ENCODE results near the gene RPS6KL1. TPM values are rescaled to one million over a fixed set of nuclear protein-coding genes. Genes with fewer than 3 reads are reported as not detected.
A peak's percentile ranks its signal among the peaks of the same experiment; 100 is the strongest.

RPS6KL1 gene
- total and polyA plus RNA-seq, 11 donors = 8.3 to 26.8 (median 17.8) TPM

- Histone ChIP-seq H3K4me3 (peak overlapping the region in 1 of 12 donors; percentile 41), H3K27me3 (no peaks in the 10 kb centered on the region), H3K27ac (peak overlapping the region; percentile 59 to 94 (median 83)), H3K9me3 (no peaks in the 10 kb centered on the region), H3K4me1 (peaks cover 0 to 57% (median 43%) of the 10 kb centered on the region in 12 donors), H3K36me3 (peaks cover 0 to 27% (median 7%) of the 10 kb centered on the region in 9 donors)
- TF ChIP-seq POLR2A (IDR thresholded peaks at IDR 0.05) (no peak), CTCF (IDR thresholded peaks at IDR 0.05) (no peak)
- ATAC-seq = peak in 1 of 4 donors; percentile 32
- intact Hi-C loops (cut with DNase I) = loop anchor here in 7 of 10 donors (1.0 to 10.0 kb wide), 6 partner anchors 36 to 144 kb away; partner anchors contain the start of genes ZC2HC1C (in 2 of the 7), ACYP1 (in 1 of the 7) and EIF2B2 (in 1 of the 7)
- peak in 1 of 5 donors; percentile 44 for DNase-seq
- WGBS, 4 donors = 72 to 80% (median 77%) methylated on average over 17 to 18 of the region's 18 CpGs
Observed at GRCh38 chr14:74940956-74941565, 18.0 kb upstream of the RPS6KL1 start.

GRCh38 chr14:74938531-74939495 is 15.8 kb upstream of the RPS6KL1 start:
- no peak for TF ChIP-seq POLR2A (IDR thresholded peaks at IDR 0.05)
- no peak for TF ChIP-seq CTCF (IDR thresholded peaks at IDR 0.05)
- WGBS, 4 donors = 89 to 94% (median 93%) methylated on average over 10 of the region's 10 CpGs
- DNase-seq (no peak), ATAC-seq (no peak)
- H3K27ac ChIP-seq = peak overlapping the region in 11 of 12 donors; percentile 59 to 94 (median 83)
- H3K36me3 ChIP-seq = peaks cover 0 to 15% (median 0%) of the 10 kb centered on the region in 9 donors
- intact Hi-C loops (cut with DNase I) = no loop called here
- H3K4me3 ChIP-seq = no peak overlapping the region
- no peaks in the 10 kb centered on the region for H3K9me3 ChIP-seq
- peaks cover 0 to 74% (median 58%) of the 10 kb centered on the region in 12 donors for H3K4me1 ChIP-seq
- H3K27me3 ChIP-seq = no peaks in the 10 kb centered on the region

- H3K36me3 ChIP-seq = peaks cover 0 to 3% (median 0%) of the 10 kb centered on the region in 9 donors
- TF ChIP-seq POLR2A (IDR thresholded peaks at IDR 0.05) = no peak
- no peak for TF ChIP-seq CTCF (IDR thresholded peaks at IDR 0.05)
- WGBS, 4 donors = 93 to 98% (median 95%) methylated on average over 2 of the region's 2 CpGs
- no peak overlapping the region for H3K27ac ChIP-seq
- no peak for ATAC-seq
- no peak for DNase-seq
- peaks cover 0 to 74% (median 65%) of the 10 kb centered on the region in 12 donors for H3K4me1 ChIP-seq
- H3K9me3 ChIP-seq = no peaks in the 10 kb centered on the region
- H3K4me3 ChIP-seq = no peak overlapping the region
- no peaks in the 10 kb centered on the region for H3K27me3 ChIP-seq
- intact Hi-C loops (cut with DNase I) = no loop called here
Observed at GRCh38 chr14:74937171-74937570, 14.1 kb upstream of the RPS6KL1 start.

- Histone ChIP-seq H3K27ac (no peak overlapping the region), H3K36me3 (no peaks in the 10 kb centered on the region), H3K4me1 (peaks cover 0 to 73% (median 62%) of the 10 kb centered on the region in 12 donors), H3K4me3 (no peak overlapping the region), H3K9me3 (no peaks in the 10 kb centered on the region), H3K27me3 (no peaks in the 10 kb centered on the region)
- WGBS, 4 donors = 94 to 98% (median 95%) methylated on average over 8 of the region's 8 CpGs
- intact Hi-C loops (cut with DNase I) = no loop called here
- no peak for DNase-seq
- TF ChIP-seq CTCF (IDR thresholded peaks at IDR 0.05) = no peak
- TF ChIP-seq POLR2A (IDR thresholded peaks at IDR 0.05) = no peak
- no peak for ATAC-seq
Observed at GRCh38 chr14:74936731-74937130, 13.7 kb upstream of the RPS6KL1 start.

All from heart left ventricle (tissue), 16 donors.